SU-DHL-6 (cell line): Measurements from ENCODE around the gene PCDHB13.
"Not testable (repeated sequence)": the region's sequence is repeated elsewhere in the genome, so short reads cannot be mapped to it uniquely, and the experiment has no call there.

Experiments
- H2AFZ ChIP-seq: fragments of 200-600 bp; sonication (generic); 2 replicates; pipeline ENCODE4 v1.6.1; 2014; ENCODE audit warnings: low read depth, mild to moderate bottlenecking, moderate library complexity, mixed read lengths, antibody characterized with exemption, low read length; ENCODE audit not compliant: severe bottlenecking
- H3F3A ChIP-seq: fragments of 200-600 bp; shearing (Covaris generic); 2 replicates; pipeline ENCODE4 v1.6.0; 2016; ENCODE audit warnings: antibody characterized with exemption, mild to moderate bottlenecking; ENCODE audit not compliant: insufficient read depth
- H3K27ac ChIP-seq: fragments of 200-600 bp; sonication (generic); 2 replicates; pipeline ENCODE4 v1.5.1; 2016; ENCODE audit warnings: low read depth, mild to moderate bottlenecking, low read length, moderate library complexity, mixed read lengths
- H3K27me3 ChIP-seq: fragments of 200-600 bp; sonication (generic), shearing (Covaris generic); 2 replicates; pipeline ENCODE4 v1.6.0; 2014; ENCODE audit warnings: mild to moderate bottlenecking, low read length
- H3K36me3 ChIP-seq: fragments of 200-600 bp; sonication (generic); 2 replicates; pipeline ENCODE4 v1.6.1; 2014; ENCODE audit warnings: mild to moderate bottlenecking, low read length, mixed read lengths
- H3K4me2 ChIP-seq: fragments of 300-600, 200-600 bp; shearing (Covaris generic), sonication (generic); 2 replicates; pipeline ENCODE4 v1.6.0; 2014; ENCODE audit warnings: low read length, low read depth, mild to moderate bottlenecking; ENCODE audit not compliant: poor library complexity, severe bottlenecking
- H3K4me3 ChIP-seq: fragments of 200-600 bp; sonication (generic); 2 replicates; pipeline ENCODE4 v1.5.1; 2014; ENCODE audit warnings: antibody characterized with exemption, low read length, mild to moderate bottlenecking, mixed read lengths; ENCODE audit not compliant: insufficient read depth, poor library complexity, severe bottlenecking
- H3K79me2 ChIP-seq: fragments of 200-600 bp; sonication (generic); 2 replicates; pipeline ENCODE4 v1.6.1; 2014; ENCODE audit warnings: mild to moderate bottlenecking, low read length, moderate library complexity; ENCODE audit not compliant: insufficient read depth
- H3K9ac ChIP-seq: fragments of 200-600 bp; sonication (generic); 2 replicates; pipeline ENCODE4 v1.7.0; 2014; ENCODE audit warnings: mild to moderate bottlenecking, low read length
- H3K9me2 ChIP-seq: fragments of 200-600 bp; sonication (generic); replicated peaks from 2 replicates; pipeline ENCODE4 v1.6.1; 2014; ENCODE audit warnings: low read length; ENCODE audit not compliant: insufficient read depth
- H3K9me3 ChIP-seq: fragments of 200-600 bp; sonication (generic); 2 replicates; pipeline ENCODE4 v1.6.1; 2014; ENCODE audit warnings: low read length, mixed read lengths; ENCODE audit not compliant: insufficient read depth
- H4K20me1 ChIP-seq: fragments of 200-600 bp; sonication (generic); 2 replicates; pipeline ENCODE4 v1.6.1; 2014; ENCODE audit warnings: low read depth, mild to moderate bottlenecking, antibody characterized with exemption, low read length, moderate library complexity, mixed read lengths
- CTCF ChIP-seq: fragments of 200-600 bp; sonication (generic); IDR thresholded peaks from one replicate; pipeline ENCODE4 v1.5.1; 2017; ENCODE audit warnings: antibody characterized with exemption, mild to moderate bottlenecking, low read length, moderate library complexity; ENCODE audit not compliant: insufficient read depth, poor library complexity, severe bottlenecking
- EZH2phosphoT487 ChIP-seq: fragments of 200-600 bp; sonication (generic), shearing (Covaris generic); conservative IDR thresholded peaks from 2 replicates; pipeline ENCODE4 v1.6.1; 2018; ENCODE audit warnings: mild to moderate bottlenecking, antibody characterized with exemption, low read length, moderate library complexity, mixed read lengths

Gene PCDHB13

GRCh38 chr5:141208478-141208877 is 5.2 kb upstream of the PCDHB13 start, which contains the start of gene PCDHB12:
Gene PCDHB12 (plus strand): TSS chr5:141208719. CDS start chr5:141208908, 189 bp downstream.
- no peaks in the 10 kb centered on the region for H3K9me2 ChIP-seq
- no peaks in the 10 kb centered on the region for H3K27me3 ChIP-seq
- H3F3A ChIP-seq, result no peaks in the 10 kb centered on the region
- no peaks in the 10 kb centered on the region for H4K20me1 ChIP-seq
- no peaks in the 10 kb centered on the region for H3K79me2 ChIP-seq
- H2AFZ ChIP-seq, result no peak within 1 kb of the TSS
- H3K36me3 ChIP-seq, result no peaks in the 10 kb centered on the region; the same call in 1 of the 2 replicates
- H3K9ac ChIP-seq, result no peak within 1 kb of the TSS
- H3K27ac ChIP-seq, result no peak within 1 kb of the TSS
- H3K4me2 ChIP-seq, result no peak within 1 kb of the TSS
- no peak for TF ChIP-seq EZH2phosphoT487
- peak; percentile 37 for TF ChIP-seq CTCF
- H3K4me3 ChIP-seq, result no peak within 1 kb of the TSS
- H3K9me3 ChIP-seq, result no peaks in the 10 kb centered on the region

- not testable (repeated sequence) for H3K27ac ChIP-seq, H3K36me3 ChIP-seq, H3K4me3 ChIP-seq, H3K9me3 ChIP-seq, H3K9me2 ChIP-seq, H2AFZ ChIP-seq, H4K20me1 ChIP-seq, H3K4me2 ChIP-seq, H3F3A ChIP-seq, H3K9ac ChIP-seq, H3K79me2 ChIP-seq, H3K27me3 ChIP-seq
These were observed 3.4 kb upstream of the PCDHB13 start for GRCh38 chr5:141210281-141210680.

GRCh38 chr5:141210849-141211248 is 2.9 kb upstream of the PCDHB13 start:
- not testable (repeated sequence) for H3K4me3 ChIP-seq, H4K20me1 ChIP-seq, H3K4me2 ChIP-seq, H3F3A ChIP-seq, H3K9me3 ChIP-seq, H3K9me2 ChIP-seq, H3K27me3 ChIP-seq, H2AFZ ChIP-seq, H3K9ac ChIP-seq, H3K79me2 ChIP-seq, H3K27ac ChIP-seq, H3K36me3 ChIP-seq

GRCh38 chr5:141214583-141214982 is 864 bp downstream of the PCDHB13 start:
- not testable (repeated sequence) for H3F3A ChIP-seq, H3K9me2 ChIP-seq, H3K27ac ChIP-seq, H2AFZ ChIP-seq, H3K79me2 ChIP-seq, H3K9me3 ChIP-seq, H3K36me3 ChIP-seq, H4K20me1 ChIP-seq, H3K9ac ChIP-seq, H3K27me3 ChIP-seq, H3K4me3 ChIP-seq, H3K4me2 ChIP-seq

GRCh38 chr5:141215504-141215903 is 1.8 kb downstream of the PCDHB13 start:
- H3K9ac ChIP-seq, H3K4me3 ChIP-seq, H3K9me3 ChIP-seq, H3K27me3 ChIP-seq, H3K36me3 ChIP-seq, H4K20me1 ChIP-seq, H3K27ac ChIP-seq, H3K79me2 ChIP-seq, H2AFZ ChIP-seq, H3F3A ChIP-seq, H3K4me2 ChIP-seq, H3K9me2 ChIP-seq: not testable (repeated sequence)

- H3F3A ChIP-seq, H3K9me3 ChIP-seq, H3K4me2 ChIP-seq, H3K27ac ChIP-seq, H2AFZ ChIP-seq, H3K27me3 ChIP-seq, H3K9me2 ChIP-seq, H3K36me3 ChIP-seq, H3K79me2 ChIP-seq, H3K9ac ChIP-seq, H3K4me3 ChIP-seq, H4K20me1 ChIP-seq: not testable (repeated sequence)
These were observed 2.3 kb downstream of the PCDHB13 start for GRCh38 chr5:141216035-141216434.
